GM18909 (cell line): ENCODE data around the gene NAV2.
"Not testable (repeated sequence)": the region's sequence is repeated elsewhere in the genome, so short reads cannot be mapped to it uniquely, and the experiment has no call there.

Experiments used
- ATAC-seq: cut with Tn5 transposase; IDR thresholded peaks from one replicate; pipeline ENCODE4 v1.9.1; 2021; ENCODE audit warnings: mild to moderate bottlenecking; ENCODE audit not compliant: unreplicated experiment, poor library complexity

Gene NAV2

DNA sequence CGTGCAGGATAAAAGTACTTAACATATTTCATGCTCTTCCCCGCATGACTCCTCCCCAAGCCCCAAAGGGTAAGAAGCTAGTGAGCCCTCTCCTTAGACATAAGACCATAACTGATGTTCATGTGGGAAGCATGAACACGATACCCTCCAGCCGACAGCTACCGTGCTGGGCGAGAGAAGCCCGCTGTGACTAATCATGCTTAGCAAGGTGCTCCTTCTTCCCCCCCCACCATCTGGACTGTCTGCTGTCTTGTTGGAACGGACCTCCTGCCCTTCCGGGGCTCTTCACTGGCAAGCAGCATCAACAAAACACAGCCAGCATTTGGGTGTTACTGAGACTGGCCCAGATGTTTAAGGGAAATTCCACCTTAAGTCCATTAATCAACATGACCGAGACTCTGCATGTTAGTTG, 247.0 kb downstream of the NAV2 start:
- ATAC-seq: no peak

- not testable (repeated sequence) for ATAC-seq
Observed at GRCh38 chr11:19960410-19960809, 247.8 kb downstream of the NAV2 start.

DNA sequence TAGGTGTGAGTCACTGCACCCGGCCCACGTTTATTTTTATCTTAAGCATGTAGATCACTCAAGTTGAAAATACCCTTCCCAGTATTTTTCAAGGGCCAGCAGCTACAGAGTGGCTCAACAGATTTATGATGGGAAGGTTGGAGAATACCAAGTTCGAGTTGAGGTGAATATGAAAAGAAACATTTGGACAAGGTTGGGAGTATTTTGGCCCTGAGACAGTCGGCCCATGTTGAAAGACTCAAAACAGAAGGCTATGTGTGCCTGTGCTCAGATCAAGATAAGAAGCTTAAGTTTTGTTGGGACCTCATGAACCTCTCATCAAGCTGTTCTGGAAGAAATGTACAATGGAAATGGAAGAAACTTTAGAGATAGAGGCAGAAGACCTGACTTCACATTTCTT, 248.6 kb downstream of the NAV2 start:
- no peak for ATAC-seq

DNA sequence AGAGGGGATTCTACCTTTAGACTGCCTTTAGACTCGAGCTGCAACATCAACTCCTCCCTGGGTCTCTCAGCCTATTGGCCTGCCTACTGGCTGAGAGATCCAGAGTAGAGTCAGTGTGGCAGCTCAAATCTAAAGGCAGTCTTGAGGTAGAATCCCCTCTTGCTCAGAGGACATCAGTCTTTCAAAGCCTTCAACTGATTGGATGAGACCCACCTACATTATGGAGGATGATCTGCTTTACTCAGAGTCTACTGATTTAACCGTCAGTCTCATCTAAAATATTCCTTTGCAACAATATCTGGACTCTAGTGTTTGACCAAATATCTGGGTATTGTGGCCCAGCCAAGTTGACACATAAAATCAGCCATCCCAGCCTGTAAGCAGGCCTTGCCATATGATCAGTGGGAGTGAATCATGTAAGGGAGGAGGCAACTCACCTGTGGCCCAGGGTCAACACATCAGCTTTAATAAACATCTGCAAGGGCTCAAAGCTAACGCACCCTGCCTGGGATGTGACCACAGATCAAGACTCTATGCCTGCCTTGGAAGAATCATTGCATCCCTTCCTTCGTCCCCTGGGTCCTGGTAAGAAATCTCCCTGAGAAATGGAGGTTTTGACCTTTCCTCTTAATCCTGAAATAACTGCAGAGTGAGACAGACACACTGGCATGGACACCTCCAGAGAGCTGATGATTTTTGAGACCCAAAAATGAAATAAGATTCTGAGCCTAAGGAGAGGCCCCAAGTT, 249.6 kb downstream of the NAV2 start:
- no peak for ATAC-seq

- no peak for ATAC-seq
Observed at GRCh38 chr11:19962801-19963175, 250.2 kb downstream of the NAV2 start.

DNA sequence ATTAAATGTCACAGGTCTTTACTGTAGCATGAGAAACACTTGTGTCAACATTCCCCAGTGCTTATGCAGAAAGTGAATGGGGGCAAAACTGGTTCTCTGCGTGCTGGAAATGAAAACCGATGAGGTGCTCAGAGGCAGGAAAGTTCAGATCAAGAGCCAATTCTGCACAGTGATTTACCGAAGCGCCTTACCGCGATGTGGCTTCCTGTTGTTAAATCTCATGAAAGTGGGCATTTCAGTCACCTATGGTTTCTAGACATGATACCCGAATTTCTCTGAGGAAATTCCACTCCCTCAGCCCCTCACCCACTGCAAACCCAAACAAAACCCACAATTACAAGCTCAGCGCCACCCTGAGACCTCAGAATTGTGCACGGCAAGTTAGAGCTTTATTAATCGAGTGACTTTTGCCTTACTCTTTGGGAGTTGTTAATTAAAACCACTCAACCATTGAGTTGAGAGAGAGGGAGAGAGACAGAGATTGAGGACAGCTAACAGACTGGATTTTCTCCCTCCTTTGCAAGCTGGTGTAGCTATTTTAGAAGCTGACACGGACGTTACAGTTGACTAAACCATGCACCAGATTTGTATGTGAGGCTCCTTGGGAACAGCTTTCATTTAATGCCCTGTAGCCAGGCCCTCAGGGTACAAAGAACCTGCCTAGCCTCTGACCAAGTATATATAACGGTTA, 251.2 kb downstream of the NAV2 start:
- ATAC-seq: no peak

GRCh38 chr11:19966441-19966840, 253.8 kb downstream of the NAV2 start:
- no peak for ATAC-seq

DNA sequence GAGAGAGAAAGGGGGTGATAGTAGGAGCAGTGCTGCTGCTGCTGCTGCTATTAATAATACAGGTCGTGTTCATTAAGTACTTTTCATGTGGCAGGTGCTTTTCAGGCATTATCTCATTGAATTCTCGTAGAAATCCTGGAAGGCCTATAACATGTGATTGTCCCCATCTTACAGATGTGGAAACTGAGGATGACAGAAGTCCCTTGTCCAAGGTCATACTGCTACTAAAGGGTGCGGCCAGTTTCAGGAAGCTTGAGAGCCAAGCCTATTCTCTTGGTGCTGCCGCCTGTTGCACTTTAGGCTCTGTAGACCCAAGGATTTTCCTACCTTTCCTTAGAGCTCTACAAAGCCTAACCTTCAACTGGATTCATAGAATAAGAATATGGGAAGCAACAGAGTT, 254.3 kb downstream of the NAV2 start:
- no peak for ATAC-seq

- no peak for ATAC-seq
Observed at GRCh38 chr11:19967787-19968186, 255.2 kb downstream of the NAV2 start.

GRCh38 chr11:19968860-19969259, 256.2 kb downstream of the NAV2 start:
- no peak for ATAC-seq

DNA sequence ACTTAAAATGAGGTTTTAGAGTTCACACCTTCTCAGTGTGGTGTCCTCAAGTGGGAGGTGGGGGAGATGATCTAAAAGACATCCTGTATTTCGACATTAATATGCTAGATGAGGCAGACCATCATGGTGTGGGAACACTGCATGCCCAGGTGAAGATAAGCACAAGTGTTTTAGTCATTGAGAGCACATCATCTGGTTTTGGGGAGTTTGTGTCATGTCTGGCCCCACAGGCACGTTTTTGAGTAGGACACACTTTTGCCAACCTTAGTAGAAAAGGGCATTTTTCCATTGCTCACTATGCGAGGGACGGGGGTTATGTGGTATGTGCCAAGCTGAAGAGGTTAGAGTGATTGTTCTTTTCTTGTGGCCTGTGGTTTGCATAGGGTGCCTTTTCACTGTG, 258.3 kb downstream of the NAV2 start:
- ATAC-seq: no peak

DNA sequence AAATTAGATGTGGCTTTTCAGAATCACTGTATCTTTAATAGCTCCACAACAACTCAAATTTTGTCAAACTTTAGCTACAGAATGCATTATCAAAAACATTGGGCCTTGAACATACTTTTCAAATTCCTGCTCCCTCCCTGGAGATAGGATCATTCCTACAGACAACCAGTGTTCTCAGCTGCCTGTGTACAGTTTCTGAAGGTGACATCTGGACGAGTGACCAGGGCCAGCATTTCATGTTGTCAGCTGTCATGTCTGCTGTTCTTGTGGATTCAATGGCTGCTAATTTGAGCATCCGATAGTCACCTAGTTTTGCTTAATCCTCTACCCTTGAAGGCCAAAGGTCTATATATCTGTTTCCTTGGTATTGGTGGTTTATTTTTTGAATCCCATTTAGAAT, 259.5 kb downstream of the NAV2 start:
- ATAC-seq: no peak

DNA sequence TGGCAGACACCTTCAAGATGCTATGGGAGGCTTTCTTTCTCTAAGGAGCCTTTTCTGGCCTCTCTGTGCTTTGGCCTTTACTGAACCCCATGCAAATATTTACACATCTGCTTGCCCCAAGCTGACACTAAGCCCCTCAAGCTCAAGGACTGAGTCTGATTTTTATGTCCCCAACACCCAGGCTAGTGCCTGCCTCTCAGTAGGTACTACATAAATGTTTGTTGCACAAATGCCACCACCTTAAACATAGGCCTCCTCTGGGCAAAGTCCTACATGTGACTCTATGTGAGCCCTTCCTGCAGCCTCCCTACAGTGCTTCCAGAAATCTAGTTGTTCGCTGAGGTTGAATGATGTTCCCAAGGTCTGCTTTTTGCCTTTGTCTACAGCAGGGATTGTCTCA, 260.0 kb downstream of the NAV2 start:
- ATAC-seq: no peak

GRCh38 chr11:19973136-19973635, 260.5 kb downstream of the NAV2 start:
- ATAC-seq: no peak

- no peak for ATAC-seq
Observed at GRCh38 chr11:19974886-19975285, 262.2 kb downstream of the NAV2 start.

- ATAC-seq: no peak
Observed at GRCh38 chr11:19975414-19975990, 262.9 kb downstream of the NAV2 start.

GRCh38 chr11:19976281-19976941, 263.8 kb downstream of the NAV2 start:
- no peak for ATAC-seq

DNA sequence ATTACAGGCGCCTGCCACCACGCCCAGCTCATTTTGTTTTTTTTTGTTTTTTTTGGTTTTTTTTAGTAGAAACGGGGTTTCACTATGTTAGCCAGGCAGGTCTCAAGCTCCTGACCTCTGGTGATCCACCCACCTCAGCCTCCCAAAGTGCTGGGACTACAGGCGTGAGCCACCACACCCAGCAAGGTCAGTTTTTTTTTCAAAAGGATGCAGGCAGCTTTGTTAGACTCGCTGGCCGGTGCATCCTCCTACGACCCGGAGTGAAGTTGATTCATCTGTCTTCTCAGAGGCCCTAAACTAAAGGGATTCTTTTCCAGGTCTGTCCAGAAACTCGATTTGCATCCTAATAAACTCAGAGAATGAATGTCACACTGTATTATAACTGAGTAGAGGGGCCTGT, 265.3 kb downstream of the NAV2 start:
- ATAC-seq: no peak

DNA sequence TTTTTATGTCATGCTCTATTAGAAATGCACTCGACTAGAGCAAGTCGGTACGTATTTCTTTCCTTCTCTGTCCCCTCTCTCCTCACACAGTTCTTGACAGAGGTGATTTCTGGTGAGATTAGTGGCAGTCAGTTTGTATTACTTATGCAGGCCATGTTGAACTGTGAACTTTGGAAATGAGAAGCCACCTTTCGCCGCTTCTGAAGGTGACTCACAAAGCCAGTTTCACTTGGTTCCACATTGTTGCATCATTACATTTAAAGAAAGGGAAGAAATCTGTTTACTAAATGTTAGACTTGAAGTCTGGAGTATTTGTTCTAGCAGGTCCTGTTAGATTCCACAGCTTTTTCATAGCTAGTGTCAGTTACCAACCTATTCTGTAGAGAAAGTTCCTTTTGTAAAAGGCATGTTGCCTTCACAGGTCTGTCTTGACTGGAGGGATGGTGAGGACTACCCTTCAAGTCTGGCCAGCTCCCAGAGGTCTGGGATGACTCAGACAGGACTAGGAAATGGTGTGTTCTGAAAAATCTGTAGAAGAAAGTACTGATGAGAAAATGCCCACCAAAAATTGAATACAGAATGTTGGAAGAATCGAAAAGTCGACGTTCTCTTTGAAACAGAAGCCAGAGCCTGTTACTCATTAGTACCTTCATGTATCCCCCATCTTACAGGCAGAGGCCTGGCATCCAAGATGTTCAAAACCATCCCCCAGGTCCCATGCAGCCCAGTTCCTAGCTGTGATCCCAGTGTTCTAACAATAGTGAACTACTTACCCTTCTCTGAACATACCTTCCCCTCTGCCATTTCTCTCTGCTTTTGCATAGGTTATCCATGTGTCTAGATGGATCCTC, 266.3 kb downstream of the NAV2 start:
- ATAC-seq: peak; percentile 73

- peak; percentile 81 for ATAC-seq
Observed at GRCh38 chr11:19979519-19979845, 266.8 kb downstream of the NAV2 start.
